Suprapubic skin (tissue), 4 donors: ENCODE measurements around the gene SCUBE1.

ENCODE experiments used
- CTCF ChIP-seq, 2 donors: fragments of 200-600 bp in 1 of 2; fragments of 450-650 bp in 1 of 2; sonication (generic) in 1 of 2; IDR thresholded peaks; one replicate each; pipeline ENCODE4 v1.5.1; 2016 to 2019; ENCODE audit warnings: antibody characterized with exemption in 2 of 2, mild to moderate bottlenecking in 1 of 2, moderate library complexity in 1 of 2
- POLR2A ChIP-seq, 2 donors: fragments of 450-650 bp; IDR thresholded peaks; one replicate each; pipeline ENCODE4 v1.6.1; 2017; ENCODE audit warnings: antibody characterized with exemption in 2 of 2, mild to moderate bottlenecking in 2 of 2, moderate library complexity in 2 of 2
- POLR2AphosphoS5 ChIP-seq, 3 donors: sonication (generic); formaldehyde crosslinking; IDR thresholded peaks; one replicate each; pipeline ENCODE4 v1.6.1; 2017; ENCODE audit warnings: antibody characterized with exemption in 3 of 3

- TF ChIP-seq POLR2AphosphoS5 (IDR thresholded peaks at IDR 0.05): no peak
- no peak for TF ChIP-seq CTCF (IDR thresholded peaks at IDR 0.05)
- TF ChIP-seq POLR2A (IDR thresholded peaks at IDR 0.05): no peak
Observed at GRCh38 chr22:43390166-43390565, 47.0 kb upstream of the SCUBE1 start.
